HepG2 (cell line): Measurements from ENCODE around the gene CD53.

Experiments
- CBFB ChIP-seq: sonication (generic); formaldehyde crosslinking; IDR thresholded peaks from 2 replicates; pipeline ENCODE4 v1.4.0; 2020; ENCODE audit warnings: missing genetic modification reagents
- KIAA2018 ChIP-seq: sonication (generic); formaldehyde crosslinking; IDR thresholded peaks from 2 replicates; pipeline ENCODE4 v1.5.0; 2020; ENCODE audit warnings: mild to moderate bottlenecking, missing genetic modification reagents, borderline replicate concordance
- RNF2 ChIP-seq: fragments of 450-650 bp; conservative IDR thresholded peaks from 2 replicates; pipeline ENCODE4 v1.6.1; 2016; ENCODE audit warnings: low read depth
- ZNF331 ChIP-seq: sonication (generic); formaldehyde crosslinking; IDR thresholded peaks from 2 replicates; pipeline ENCODE4 v1.4.0; 2020; ENCODE audit warnings: missing genetic modification reagents
- ZNF709 ChIP-seq: sonication (generic); formaldehyde crosslinking; IDR thresholded peaks from 2 replicates; pipeline ENCODE4 v1.5.0; 2020; ENCODE audit warnings: mild to moderate bottlenecking, missing genetic modification reagents

DNA sequence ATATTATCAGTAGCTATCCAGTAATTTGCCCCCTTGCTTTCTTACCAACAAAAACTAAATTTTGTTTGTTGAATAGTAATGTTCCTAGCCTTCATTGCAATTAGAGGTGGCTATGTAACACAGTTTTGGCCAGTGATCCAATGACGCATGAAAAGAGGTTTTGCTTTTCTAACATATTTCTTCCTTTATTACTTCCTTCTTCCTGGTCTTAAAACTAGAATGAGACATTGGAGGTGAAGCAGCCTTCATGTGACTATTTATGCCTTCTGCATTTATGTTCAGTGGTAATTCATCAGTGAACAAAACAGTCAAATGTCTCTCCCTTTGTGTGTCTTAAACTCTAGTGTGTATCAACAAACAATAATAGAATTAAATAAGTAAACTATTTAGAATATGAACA, 55.2 kb downstream of the CD53 start:
- TF ChIP-seq KIAA2018 (CRISPR knock-in tag) (no peak), ZNF331 (no peak), RNF2 (no peak), ZNF709 (CRISPR knock-in tag) (no peak), CBFB (CRISPR knock-in tag) (no peak)
